Measurements from ENCODE around the gene SLC38A3.

The SLC38A3 gene

DNA sequence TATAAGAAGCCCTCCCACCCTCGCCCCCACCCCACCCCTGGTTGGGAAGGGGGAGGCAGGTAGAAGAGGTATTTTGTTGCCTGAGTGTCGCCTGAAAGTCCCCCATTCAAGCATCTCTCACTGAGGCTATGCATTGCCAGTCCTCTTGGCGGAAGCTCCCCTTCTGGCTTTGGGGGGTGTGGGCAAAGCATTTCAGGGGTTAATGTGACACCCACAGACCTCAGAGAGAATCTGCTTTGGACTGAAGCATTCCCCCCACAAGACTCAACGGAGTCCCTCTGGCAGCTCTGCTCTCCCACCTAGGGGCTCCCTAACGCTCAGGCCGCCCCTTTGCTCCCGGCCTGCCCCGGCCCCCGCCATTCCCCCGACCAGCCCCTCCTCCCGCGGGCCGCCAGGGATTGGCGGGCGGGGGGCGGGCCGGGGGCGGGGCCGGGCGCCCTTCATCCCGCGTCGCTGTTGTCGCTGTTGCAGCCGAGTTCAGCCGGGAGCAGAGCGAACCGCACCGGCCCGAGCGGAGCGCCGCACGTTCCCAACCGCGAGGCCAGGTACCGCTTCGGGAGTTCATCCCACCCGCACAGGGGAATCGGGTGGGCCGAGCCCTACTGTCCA is at the start of gene SLC38A3:
Gene SLC38A3 (plus strand): TSS at position 468 of the 609 bp plus-strand sequence. CDS start 8,929 bp downstream, outside the sequence.
- DNase-seq (ENCODE audit: low spot score): peak; percentile 83

DNA sequence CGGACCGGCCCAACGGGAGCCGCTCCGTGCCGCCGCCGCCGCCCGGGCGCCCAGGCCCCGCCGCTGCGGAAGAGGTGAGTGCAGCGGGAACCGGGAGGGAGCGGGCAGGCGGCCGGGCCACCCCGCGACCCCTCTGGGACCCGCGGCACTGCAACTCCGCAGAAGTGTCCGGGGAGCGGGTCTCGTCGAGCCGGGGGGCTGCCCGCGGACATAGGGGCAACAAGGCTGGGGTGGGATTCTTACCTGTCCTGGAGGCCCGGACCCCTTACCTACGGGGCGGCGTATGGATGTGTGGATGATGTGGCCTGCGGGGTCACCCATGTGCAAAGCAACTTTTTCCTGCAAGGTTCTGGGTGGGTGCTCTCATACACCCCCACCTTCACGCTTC is 49.6 kb upstream of the SLC38A3 start:
- no peak for DNase-seq (ENCODE audit: low spot score)

DNA sequence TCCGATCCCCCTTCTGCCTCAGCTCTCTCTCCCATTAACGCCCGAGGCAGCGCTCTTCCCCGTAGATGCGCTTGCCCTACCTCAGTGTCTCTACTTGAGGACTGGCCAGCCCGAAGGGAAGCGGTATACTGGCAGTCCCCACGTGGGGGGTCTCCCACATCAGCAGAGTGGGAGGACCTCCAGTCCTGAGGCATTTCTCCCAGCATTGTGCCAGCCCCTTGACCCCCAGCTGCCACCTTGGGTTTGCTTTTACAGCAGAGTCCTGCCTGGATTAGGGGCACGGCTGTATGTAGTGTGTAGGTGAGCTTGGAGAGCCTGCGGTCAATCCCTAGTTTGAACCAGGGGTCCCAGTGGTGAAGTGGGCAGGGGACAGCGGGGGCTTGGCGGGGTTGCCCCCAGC is 49.2 kb upstream of the SLC38A3 start:
- no peak for DNase-seq (ENCODE audit: low spot score)

DNA sequence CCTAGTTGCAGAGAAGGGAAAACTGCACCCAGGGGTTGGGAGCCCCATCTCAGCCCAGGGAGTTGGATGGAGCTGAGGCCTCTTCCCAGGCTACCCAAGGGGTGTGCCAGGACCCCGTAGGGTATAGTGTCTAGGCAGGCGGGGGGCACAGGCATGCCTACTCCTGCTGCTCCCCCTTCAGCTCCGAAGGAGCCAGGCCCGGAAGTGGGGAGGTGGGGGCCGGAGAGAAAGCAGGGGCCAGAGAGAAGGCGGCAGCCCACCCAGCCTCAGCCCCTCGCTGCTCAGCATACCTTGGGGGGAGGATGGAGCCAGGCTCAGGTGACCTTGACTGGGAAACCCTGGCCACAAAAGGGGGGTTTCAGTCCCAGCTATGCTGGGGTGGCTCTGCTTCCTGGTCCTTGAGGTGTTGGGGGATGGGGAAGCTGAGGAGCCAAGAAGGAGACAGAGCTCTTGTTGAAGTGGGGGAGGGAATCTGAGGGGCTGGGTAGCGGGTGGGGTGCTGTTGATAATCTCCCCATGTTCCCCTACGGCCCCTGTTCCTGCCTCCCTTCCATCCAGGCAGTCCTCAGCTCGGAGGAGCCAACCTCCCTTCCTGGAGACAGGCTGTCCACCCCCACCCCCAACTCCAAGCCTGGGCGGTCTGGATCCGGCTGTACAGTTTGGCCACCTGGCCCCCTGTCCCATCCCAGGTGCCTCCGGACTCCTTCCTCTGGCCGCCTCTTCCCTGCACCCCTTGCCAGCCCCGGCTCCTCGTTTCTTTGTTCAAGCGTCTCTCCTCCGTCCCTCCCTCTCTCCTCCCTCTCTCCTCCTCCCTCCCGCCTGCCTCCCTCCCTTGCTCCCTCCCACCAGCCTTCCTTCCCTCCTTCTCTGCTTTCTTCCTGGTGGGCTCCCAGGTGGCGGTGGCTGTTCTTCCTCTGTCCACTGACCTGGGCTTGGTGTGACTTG is 48.2 kb upstream of the SLC38A3 start:
- DNase-seq (ENCODE audit: low spot score): no peak

DNA sequence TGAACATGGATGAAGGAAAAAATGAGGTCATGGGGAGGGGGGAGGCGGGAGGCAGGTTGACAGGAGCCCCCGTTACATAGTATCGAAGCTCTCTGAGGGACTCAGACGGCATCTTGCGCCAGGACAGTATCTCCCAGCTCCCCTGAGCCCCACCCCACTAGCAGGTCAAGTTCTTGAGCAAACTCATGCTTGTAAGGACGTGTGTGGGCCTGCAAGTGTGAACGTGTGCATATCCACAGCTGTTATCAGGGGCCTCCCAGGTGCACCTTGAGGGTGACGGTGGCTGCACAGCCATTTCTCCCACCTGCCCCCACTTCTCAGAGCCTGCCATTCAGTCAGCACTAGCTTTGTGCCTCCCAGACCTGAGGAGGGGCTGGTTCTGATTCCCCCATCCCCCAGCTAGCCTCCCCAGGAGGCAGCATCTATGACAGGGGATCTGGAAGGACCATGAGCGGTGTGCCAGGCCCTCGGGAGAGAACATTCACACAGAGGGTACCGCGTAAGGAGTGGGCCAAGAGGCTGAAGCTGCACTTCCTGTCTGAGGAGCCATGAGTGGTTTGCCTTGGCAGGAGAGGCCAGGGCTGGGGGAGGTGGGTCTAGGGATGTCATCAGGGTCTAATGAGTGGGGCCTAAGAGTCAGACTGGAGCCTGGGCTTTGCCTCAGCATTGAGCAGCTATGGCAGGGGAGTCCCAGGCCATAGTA is 47.1 kb upstream of the SLC38A3 start:
- no peak for DNase-seq (ENCODE audit: low spot score)

DNA sequence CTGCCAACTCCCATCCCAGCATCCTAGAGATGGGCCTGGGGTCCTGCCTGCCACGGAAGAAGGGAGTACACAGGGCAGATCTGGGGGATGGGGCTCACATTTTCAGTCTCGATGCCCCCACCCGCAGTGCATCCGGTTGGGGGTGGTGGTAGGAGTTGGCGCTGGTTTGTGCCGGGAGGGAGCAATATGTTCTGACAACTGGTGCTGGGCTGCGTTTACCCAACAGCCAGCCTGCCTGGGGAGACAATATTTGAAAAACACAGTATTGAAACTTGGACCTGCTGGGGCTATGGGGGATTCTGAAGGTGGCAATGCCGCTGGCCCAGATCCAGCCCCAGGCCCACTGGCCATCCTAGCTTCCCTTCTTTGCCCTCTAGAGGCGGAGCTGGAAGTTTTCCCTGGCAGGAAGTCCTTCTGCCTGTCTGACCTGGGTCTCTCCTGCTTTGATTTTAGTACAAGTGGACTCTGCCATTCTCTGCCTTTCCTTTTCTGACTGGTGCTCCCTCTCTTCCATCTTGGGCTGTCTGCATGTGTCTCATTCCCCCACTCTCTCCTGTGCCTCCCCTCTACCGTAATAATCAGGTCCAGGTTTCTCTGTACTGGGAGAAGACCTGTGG is 46.4 kb upstream of the SLC38A3 start:
- no peak for DNase-seq (ENCODE audit: low spot score)

DNA sequence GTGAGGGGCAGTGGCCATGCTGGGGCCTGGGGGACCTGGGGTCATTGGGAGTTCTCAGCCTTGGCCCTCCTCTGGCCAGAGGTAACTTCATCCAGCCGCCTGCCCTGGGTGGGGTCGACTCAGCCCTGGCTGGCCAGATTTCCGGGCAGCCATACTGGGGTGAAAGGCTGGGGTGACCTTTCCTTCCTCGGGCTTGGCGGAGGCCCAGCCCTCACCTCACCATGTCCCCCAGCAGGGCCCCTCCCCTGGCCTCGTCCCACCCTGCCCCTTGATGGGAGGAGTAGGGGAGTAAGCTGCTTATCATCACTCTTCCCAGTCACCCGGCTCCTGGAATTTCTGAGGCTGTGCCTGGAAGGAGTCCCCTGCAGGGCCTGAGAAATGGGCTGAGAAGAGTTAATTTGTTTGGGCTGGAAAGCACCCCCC is 44.5 kb upstream of the SLC38A3 start:
- DNase-seq (ENCODE audit: low spot score): no peak

DNA sequence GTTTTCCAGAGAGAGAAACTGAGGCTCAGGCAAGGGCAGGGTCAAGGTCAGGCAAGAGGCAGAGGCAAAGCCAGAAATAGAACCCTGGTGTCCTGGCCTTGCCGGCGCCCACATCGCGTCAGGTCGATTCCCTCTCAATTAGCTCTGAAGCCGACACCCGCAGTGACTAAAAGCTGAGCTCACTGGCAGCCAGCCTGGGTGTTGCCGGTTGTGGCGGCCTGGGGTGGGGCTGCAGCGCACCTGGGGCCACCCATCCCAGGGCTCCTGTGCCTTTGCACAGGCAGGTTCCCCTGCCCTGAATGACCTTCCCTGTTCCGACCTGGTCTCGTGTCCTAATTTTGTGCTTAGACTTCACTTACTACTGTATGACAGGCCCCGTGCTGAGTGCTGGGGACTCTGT is 43.8 kb upstream of the SLC38A3 start:
- no peak for DNase-seq (ENCODE audit: low spot score)

DNA sequence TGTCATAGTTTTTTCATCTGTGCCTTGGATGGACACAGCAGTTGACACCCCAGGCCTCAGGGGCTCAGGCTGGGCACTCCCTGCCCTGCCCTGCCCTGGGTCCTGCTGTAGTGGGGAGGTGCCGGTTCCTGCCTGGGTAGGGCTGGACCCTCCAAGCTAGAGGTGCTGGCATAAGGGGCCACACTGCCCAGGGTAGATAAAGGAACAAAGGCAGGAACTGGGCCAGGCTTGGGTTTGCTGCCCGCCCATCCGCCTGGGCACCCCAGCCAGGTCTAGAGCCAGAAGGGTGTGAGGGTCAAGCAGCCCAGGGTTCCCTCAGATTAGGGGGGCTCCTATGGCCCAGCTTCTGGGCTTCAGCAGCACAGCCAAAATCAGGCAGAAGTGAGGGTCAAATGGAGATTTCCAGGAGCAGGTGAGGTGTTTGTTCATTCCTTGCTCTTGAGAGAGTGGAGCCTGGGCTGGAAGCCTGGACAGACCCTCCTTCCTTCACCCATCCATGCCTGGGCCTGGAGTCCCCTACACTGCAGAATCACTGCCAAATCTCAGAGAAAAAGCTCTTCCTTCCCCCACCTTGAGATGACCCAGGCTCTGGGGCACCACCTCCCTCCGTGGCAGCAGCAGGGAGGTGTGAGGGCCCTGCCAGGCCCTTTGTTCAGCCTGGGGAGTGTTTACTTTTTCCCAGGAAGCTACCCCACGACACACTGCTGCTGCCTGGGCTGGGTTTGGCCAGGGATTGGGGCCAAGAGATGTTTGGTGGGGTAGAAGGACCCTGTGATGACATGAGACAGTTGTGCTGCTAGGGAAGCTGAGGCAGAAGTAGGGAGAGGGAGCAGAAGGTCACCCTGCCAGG is 42.8 kb upstream of the SLC38A3 start:
- no peak for DNase-seq (ENCODE audit: low spot score)

DNA sequence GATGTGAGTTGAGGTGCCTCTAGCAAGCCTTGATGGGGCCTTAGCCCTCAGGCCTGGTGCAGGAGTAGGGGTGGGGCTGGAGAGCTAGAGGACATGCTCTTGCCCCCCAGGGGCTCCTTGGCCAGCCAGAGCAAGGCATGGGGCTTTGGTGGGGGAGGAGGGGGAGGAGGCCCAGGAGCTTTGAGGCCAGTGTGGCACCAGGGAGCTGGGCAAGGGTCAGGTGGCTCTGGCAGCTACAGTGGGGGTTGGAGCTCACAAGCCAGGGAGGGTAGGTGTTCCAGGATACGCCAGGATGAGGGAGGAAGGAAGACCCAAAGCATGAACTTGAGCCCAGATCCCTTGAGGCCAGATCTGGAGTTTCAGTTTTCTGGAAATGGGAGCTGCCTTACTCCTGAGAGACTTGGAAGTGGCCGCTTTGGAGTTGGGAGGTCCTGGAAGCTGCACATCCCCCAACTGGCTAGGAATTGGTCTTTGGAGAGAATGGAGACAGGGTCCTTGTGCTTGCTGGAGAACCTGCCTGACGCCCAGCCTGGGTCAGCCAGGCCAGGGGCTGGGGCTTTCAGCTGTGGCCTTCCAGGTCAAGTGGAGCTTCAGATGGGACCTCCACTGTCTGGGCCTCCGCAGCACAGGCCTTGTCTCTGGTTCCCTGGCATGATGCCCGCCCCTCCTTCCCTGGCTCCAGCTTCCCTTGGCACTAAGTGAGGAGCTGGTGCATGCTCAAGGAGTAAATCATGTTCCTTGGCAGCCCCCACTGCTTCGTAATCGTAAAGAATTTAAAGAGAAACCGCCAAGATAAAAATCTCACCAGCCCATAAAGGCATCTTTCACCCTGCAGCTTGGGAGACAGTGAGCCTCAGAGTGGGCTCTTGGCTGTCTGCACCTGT is 41.3 kb upstream of the SLC38A3 start:
- no peak for DNase-seq (ENCODE audit: low spot score)

DNA sequence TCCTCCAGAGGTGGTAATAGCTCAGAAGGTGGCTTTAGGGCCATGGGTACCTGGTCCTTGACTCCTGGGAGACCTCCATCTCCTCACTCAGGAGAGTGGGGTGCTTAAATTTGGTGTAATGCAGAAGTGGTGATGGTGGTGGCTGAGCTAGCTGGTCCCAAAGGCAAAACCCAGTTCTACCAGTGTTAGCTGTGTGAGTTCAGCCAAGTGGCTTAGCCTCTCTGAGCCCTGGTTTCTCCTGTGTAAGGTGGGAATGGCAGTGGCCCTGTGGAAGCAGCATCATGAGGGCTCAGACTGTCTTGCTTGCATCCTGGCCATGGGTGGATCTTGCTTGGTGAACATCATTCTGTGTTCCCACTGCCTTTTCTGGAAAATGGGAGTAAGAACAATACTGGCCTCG is 40.6 kb upstream of the SLC38A3 start:
- no peak for DNase-seq (ENCODE audit: low spot score)

DNA sequence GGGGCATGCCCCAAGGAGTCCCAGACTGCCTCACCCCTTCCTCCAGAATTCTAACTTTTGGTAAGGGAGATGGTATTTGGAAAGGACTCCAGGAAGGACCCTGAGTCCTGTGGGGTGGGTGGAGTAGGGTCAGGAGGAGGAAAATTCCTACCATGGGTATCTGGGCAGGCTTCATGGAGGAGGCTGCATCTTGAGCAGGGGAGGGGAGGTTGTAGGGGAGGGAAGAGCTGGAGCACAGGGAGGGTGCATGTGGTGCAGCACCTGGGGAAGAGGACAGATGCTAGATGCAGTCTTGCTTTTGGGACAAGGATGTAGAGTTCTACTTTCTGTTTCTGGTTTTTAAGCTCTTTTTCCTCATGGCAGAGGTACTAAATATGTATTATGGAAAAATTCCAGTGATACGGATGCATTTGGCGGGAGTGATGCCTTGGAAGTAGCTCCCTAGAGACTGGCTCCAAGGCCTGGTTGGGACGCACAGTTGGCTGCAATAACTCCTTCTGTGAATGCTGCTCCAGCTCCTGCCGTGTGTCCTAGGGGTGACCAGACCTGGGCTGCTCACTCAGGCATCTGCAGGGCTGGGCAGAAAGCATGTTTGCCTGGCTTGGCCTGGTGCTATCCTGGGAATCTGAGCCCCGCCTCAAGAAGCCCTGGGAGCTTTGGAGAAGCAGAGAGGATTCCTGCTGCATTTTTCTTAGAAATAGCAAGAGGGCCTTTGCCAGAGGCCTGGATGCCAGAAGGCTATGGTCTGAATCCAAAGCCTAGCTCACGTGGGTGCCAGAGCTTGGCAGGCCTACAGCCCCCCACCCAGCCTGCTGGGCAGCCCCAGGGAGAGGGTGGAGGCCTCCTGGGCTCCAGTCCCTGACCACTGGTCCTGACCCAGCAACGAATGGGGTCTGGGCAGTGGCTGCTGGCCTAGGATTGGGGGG is 39.8 kb upstream of the SLC38A3 start:
- no peak for DNase-seq (ENCODE audit: low spot score)

DNA sequence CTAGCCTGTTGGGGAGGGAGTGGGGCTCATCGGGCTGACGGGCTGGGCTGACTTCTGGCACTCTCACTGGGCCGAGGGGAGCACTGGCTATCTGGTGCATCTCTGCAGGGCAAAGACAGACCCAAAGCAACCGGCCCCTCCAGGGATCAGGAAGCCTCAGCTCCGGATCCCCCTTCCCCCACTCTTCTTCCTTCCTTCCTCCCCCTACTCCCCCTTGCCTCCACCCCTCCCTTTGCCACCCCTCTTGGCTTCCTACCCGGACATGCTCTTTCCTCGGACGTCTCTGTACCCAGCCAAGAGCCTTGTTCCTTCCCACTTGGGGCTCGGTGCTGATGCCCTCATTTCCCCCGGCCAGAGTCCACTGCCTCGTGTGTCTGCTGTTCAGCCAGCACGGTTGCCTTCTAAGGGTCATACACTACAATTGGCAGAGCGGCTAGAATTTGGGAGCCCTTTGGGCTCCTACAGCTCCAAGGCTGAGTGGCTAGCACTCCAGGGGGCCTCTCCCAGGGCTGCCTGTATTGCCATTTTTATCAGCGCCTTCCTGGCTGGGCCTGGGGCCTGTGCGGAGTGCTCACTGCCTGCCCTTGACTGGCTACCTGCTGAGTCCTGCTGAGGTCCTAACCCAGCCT is 39.0 kb upstream of the SLC38A3 start:
- DNase-seq (ENCODE audit: low spot score): no peak

DNA sequence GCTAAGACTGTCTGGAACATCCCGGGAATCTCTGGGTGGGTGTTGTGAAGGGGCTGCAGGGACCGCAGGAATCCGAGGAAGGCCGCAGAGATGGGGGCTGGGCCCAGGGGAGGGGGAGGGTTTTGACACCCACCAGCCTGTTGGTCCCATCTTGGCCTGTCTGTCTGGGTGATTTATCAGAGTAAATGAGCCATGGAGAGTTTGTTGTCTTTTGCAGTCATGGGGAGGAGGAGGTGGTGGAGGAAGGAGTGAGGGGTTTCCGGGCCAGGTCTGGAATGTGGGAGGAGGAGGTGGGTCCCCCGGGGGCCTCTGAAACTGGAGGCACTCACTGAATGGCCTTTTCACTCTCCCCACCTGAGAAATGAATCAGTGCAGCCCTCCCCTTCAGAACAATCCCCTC is 38.5 kb upstream of the SLC38A3 start:
- no peak for DNase-seq (ENCODE audit: low spot score)

DNA sequence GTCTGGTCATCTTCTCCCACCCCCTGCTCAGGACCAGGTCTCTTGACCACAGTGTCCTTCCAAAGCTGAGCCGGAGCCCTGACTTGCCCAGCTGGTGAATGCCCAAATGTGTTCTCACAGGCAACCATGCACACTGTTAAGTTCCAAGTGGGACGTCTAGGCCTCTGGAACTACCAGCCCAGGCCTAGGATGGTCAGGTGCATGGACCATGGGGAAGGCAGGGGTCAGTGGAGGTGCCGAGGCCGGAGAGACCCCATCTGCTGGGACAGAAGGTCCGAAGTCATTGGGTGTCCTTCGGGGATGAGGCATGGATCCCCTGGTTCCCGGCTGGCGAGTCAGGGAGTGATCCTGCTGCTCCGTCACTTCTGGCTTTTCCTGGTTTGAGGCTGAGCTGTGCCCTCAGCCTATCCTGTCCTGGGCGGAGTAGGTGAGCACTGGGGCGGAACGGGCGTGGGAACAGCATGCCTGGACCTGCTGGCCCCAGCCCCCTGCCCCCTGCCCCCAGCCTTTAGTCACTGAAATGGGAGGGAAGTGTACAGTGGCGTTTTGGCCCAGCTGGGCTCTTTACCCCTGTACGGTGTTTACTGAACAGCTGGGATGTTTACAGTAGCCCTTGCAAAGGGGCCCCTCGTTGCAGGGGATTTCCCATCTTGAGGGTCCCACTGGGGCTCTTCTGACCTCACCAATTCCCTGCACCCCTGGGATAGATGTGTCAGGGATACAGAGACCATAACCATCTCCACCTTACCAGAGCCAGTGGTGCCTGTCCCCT is 37.8 kb upstream of the SLC38A3 start:
- DNase-seq (ENCODE audit: low spot score): no peak

DNA sequence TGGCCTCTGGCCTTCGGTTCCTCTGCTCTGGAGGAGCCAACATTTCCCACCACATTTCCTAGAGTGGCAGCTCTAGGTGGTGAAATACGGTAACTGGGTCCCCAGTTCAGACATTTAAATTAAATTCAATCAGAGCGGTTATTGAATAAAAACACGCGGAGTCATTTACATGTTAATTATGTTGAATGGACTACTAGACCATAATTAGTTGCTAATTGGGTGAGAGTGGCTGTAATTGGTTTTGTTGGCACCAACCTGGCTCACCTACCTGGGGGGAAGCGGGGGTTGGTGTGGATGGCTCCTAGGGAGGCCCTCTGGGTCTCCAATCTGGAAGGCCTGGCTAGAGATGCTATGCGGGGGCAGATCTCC is 37.2 kb upstream of the SLC38A3 start:
- DNase-seq (ENCODE audit: low spot score): no peak

DNA sequence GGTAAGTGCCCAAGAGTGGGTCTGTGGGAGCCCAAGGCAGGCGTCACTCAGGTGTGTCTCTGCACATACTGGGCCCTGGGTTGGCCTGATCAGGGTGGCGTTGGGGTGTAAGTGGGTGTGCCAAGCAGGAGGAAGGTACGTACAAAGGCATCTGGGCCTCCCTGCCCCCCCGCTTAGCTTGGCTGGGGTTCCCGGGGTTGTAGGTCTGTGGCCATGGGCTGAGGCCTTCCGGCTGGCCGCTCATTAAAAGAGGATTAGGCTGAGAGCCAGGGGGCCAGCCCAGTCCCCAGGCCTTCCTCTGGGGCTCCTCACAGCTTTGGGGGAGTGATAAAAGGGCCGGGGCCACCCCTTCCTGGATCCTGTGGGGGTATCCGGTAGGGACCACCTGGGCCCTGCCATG is 36.7 kb upstream of the SLC38A3 start:
- no peak for DNase-seq (ENCODE audit: low spot score)

DNA sequence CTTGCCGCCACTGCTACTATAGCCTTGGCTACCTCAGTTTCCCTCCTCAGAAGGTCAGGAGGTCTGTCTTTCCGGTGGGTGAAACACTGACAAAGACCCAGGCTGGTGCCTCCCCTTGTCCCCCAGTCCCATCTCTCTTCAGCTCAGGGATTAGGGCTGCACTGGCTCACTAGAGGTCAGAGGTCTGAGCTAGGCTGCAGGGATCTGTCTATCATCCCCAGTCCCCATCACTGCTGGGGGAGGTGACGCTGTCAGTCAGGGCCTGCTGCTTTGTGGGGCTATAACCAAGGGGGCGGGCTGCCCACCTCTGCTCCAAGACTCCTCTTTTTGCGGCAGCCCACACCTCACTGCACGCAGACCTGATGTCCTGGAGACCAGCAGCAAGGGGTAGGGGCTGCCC is 36.3 kb upstream of the SLC38A3 start:
- no peak for DNase-seq (ENCODE audit: low spot score)
